Measurements from ENCODE around the gene KNTC1. TPM values are rescaled to one million over a fixed set of nuclear protein-coding genes. Genes with fewer than 3 reads are reported as not detected.
"Not testable (repeated sequence)": the region's sequence is repeated elsewhere in the genome, so short reads cannot be mapped to it uniquely, and the experiment has no call there.

KNTC1 gene
- total RNA-seq (2021; fragmentation: NEBNext Ultra II Directional; extraction: Animal tissue kit (Norgen Biotek cat#: 25700)) = 10 to 100 TPM; 11.7 to 25.0 (median 19.6) TPM
- long read RNA-seq, partial matches to known transcripts = 4 of 5 reads
- long read RNA-seq, other reads (novel, unspliced or antisense) = 1 of 5 reads

- Mint-ChIP-seq H3K27me3 (ENCODE audit: insufficient read depth) (no peaks in the 10 kb centered on the region), H3K27ac (no peak within 1 kb of the TSS), H3K36me3 (ENCODE audit: low read depth) (peaks cover 14% of the 10 kb centered on the region)
These were observed at the start of gene KNTC1, which contains the start of gene RSRC2 for GRCh38 chr12:122526683-122527477. Gene KNTC1 (plus strand): TSS chr12:122527249. CDS start chr12:122530064, 2,815 bp downstream. Gene RSRC2 (minus strand): TSS chr12:122526936. CDS start chr12:122526853, 83 bp downstream.

DNA sequence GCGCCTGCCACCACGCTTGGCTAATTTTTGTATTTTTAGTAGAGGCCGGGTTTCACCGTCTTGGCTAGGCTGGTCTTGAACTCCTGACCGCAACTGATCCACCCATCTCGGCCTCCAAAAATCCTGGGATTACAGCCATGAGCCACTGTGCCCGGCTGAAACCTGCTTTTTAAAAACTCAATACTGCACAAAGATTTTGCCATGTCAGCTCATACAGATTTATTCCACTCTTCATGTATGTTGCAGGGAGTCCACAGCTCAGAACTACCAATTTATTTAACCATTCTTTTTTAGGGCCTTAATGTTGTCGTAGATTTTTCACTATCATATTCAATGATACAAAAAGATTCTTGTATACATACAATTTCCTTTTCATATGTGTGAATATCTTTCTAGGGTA lies 46.3 kb upstream of the KNTC1 start:
- no peak for DNase-seq
- Mint-ChIP-seq H3K4me1 (ENCODE audit: low read depth) (peaks cover 8% of the 10 kb centered on the region; the same call in 1 of the 2 replicates), H3K36me3 (ENCODE audit: low read depth) (peaks cover 49% of the 10 kb centered on the region), H3K27ac (no peak overlapping the region), H3K27me3 (ENCODE audit: insufficient read depth) (peaks cover under 1% of the 10 kb centered on the region; the same call in 1 of the 2 replicates), H3K4me3 (no peak overlapping the region), H3K9me3 (no peaks in the 10 kb centered on the region)
- TF ChIP-seq, protein P1, sequence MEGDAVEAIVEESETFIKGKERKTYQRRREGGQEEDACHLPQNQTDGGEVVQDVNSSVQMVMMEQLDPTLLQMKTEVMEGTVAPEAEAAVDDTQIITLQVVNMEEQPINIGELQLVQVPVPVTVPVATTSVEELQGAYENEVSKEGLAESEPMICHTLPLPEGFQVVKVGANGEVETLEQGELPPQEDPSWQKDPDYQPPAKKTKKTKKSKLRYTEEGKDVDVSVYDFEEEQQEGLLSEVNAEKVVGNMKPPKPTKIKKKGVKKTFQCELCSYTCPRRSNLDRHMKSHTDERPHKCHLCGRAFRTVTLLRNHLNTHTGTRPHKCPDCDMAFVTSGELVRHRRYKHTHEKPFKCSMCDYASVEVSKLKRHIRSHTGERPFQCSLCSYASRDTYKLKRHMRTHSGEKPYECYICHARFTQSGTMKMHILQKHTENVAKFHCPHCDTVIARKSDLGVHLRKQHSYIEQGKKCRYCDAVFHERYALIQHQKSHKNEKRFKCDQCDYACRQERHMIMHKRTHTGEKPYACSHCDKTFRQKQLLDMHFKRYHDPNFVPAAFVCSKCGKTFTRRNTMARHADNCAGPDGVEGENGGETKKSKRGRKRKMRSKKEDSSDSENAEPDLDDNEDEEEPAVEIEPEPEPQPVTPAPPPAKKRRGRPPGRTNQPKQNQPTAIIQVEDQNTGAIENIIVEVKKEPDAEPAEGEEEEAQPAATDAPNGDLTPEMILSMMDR (IDR thresholded peaks at IDR 0.05) = no peak

More at GRCh38 chr12:122526683-122527477, at the start of gene KNTC1, which contains the start of gene RSRC2:
- H3K4me3 Mint-ChIP-seq = no peak within 1 kb of the TSS
- H3K4me1 Mint-ChIP-seq (ENCODE audit: low read depth) = peaks cover 29% of the 10 kb centered on the region
- no peaks in the 10 kb centered on the region for H3K9me3 Mint-ChIP-seq
- DNase-seq = peak; percentile 100
- TF ChIP-seq, protein P1 (IDR thresholded peaks at IDR 0.05) = peak; percentile 22; the same call in 1 of the 2 replicates

GRCh38 chr12:122481861-122482260 lies 45.2 kb upstream of the KNTC1 start:
- no peak for DNase-seq
- peaks cover 46% of the 10 kb centered on the region for H3K36me3 Mint-ChIP-seq (ENCODE audit: low read depth)
- TF ChIP-seq, protein P1 (IDR thresholded peaks at IDR 0.05) = no peak

GRCh38 chr12:122483969-122484368 lies 43.1 kb upstream of the KNTC1 start:
- H3K9me3 Mint-ChIP-seq = no peaks in the 10 kb centered on the region
- H3K4me1 Mint-ChIP-seq (ENCODE audit: low read depth) = peaks cover 16% of the 10 kb centered on the region; the same call in 1 of the 2 replicates
- no peak for DNase-seq
- peaks cover 42% of the 10 kb centered on the region for H3K36me3 Mint-ChIP-seq (ENCODE audit: low read depth)
- H3K4me3 Mint-ChIP-seq = no peak overlapping the region
- TF ChIP-seq, protein P1 (IDR thresholded peaks at IDR 0.05) = no peak
- peak overlapping the region; percentile 6; the same call in 1 of the 2 replicates for H3K27ac Mint-ChIP-seq
- H3K27me3 Mint-ChIP-seq (ENCODE audit: insufficient read depth) = peaks cover 2% of the 10 kb centered on the region

More at GRCh38 chr12:122481861-122482260, 45.2 kb upstream of the KNTC1 start:
- H3K27me3 Mint-ChIP-seq (ENCODE audit: insufficient read depth) = peaks cover 2% of the 10 kb centered on the region
- H3K4me1 Mint-ChIP-seq (ENCODE audit: low read depth) = peaks cover 13% of the 10 kb centered on the region; the same call in 1 of the 2 replicates
- H3K27ac Mint-ChIP-seq = peak overlapping the region; percentile 10; the same call in 1 of the 2 replicates
- no peaks in the 10 kb centered on the region for H3K9me3 Mint-ChIP-seq
- H3K4me3 Mint-ChIP-seq = no peak overlapping the region

GRCh38 chr12:122484385-122484784 lies 42.7 kb upstream of the KNTC1 start:
- H3K9me3 Mint-ChIP-seq; H3K27ac Mint-ChIP-seq; H3K4me3 Mint-ChIP-seq; DNase-seq; H3K27me3 Mint-ChIP-seq (ENCODE audit: insufficient read depth): not testable (repeated sequence)
- Mint-ChIP-seq H3K36me3 (ENCODE audit: low read depth) (peaks cover 47% of the 10 kb centered on the region), H3K4me1 (ENCODE audit: low read depth) (peaks cover 16% of the 10 kb centered on the region; the same call in 1 of the 2 replicates)

DNA sequence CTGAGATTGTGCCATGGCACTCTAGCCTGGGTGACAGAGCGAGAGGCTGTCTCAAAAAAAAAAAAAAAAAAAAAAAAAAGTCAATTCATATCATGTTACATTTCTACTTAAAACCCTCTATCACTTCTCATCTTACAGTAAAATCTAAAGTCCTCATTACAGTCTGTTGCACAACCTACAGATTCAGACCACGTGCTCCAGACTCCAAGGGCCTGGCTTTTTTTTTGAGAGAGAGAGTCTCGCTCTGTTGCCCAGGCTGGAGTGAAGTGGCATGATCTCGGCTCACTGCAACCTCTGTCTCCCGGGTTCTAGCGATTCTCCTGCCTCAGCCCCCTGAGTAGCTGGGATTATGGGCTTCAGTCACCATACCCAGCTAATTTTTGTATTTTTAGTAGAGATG lies 40.7 kb upstream of the KNTC1 start:
- not testable (repeated sequence) for H3K27me3 Mint-ChIP-seq (ENCODE audit: insufficient read depth); H3K4me3 Mint-ChIP-seq; H3K27ac Mint-ChIP-seq; H3K9me3 Mint-ChIP-seq
- peaks cover 46% of the 10 kb centered on the region for H3K36me3 Mint-ChIP-seq (ENCODE audit: low read depth)
- peak; percentile 9 for DNase-seq
- peaks cover 16% of the 10 kb centered on the region; the same call in 1 of the 2 replicates for H3K4me1 Mint-ChIP-seq (ENCODE audit: low read depth)
